HEK293T (cell line): ENCODE data around the gene TAS2R40.

Experiments used
- CTCF ChIA-PET: fragments of 350-600 bp; formaldehyde crosslinking; extraction: SDS; loops from one replicate; lab custom pipeline; 2021; ENCODE audit warnings: antibody characterized with exemption, inconsistent platforms; lab: Yijun Ruan, JAX
- POLR2A ChIA-PET: fragments of 350-600 bp; formaldehyde crosslinking; extraction: SDS; loops from one replicate; lab custom pipeline; 2020; ENCODE audit warnings: antibody characterized with exemption, inconsistent platforms; lab: Yijun Ruan, JAX
- DNase-seq: peaks from one replicate; pipeline ENCODE4 v3.0.0; 2012; ENCODE audit warnings: mixed read lengths; ENCODE audit errors: extremely low spot score
- ARNT ChIP-seq: fragments of 450-650 bp; IDR thresholded peaks from 2 replicates; pipeline ENCODE4 v1.6.1; 2017; ENCODE audit warnings: mild to moderate bottlenecking
- BHLHE40 ChIP-seq: fragments of 450-650 bp; IDR thresholded peaks from 2 replicates; pipeline ENCODE4 v1.6.1; 2016; ENCODE audit warnings: mild to moderate bottlenecking, moderate library complexity, borderline replicate concordance
- CTBP1 ChIP-seq: fragments of 450-650 bp; IDR thresholded peaks from 2 replicates; pipeline ENCODE4 v1.6.1; 2016; ENCODE audit warnings: borderline replicate concordance
- ELF4 ChIP-seq: fragments of 450-650 bp; IDR thresholded peaks from 2 replicates; pipeline ENCODE4 v1.6.1; 2017; ENCODE audit warnings: antibody characterized with exemption
- FOXA1 ChIP-seq: fragments of 450-650 bp; IDR thresholded peaks from 2 replicates; pipeline ENCODE4 v1.6.1; 2016; ENCODE audit warnings: mild to moderate bottlenecking
- FOXK2 ChIP-seq: fragments of 450-650 bp; IDR thresholded peaks from 2 replicates; pipeline ENCODE4 v1.6.1; 2016; ENCODE audit warnings: mild to moderate bottlenecking
- FOXM1 ChIP-seq: fragments of 450-650 bp; IDR thresholded peaks from 2 replicates; pipeline ENCODE4 v1.6.1; 2017; ENCODE audit warnings: mild to moderate bottlenecking, borderline replicate concordance
- HDGF ChIP-seq: fragments of 450-650 bp; IDR thresholded peaks from 2 replicates; pipeline ENCODE4 v1.6.1; 2017; ENCODE audit warnings: antibody characterized with exemption, borderline replicate concordance
- L3MBTL2 ChIP-seq: fragments of 450-650 bp; conservative IDR thresholded peaks from 2 replicates; pipeline ENCODE4 v1.6.1; 2016; ENCODE audit warnings: mild to moderate bottlenecking
- LEF1 ChIP-seq: fragments of 450-650 bp; IDR thresholded peaks from 2 replicates; pipeline ENCODE4 v1.6.1; 2017; ENCODE audit warnings: mild to moderate bottlenecking, borderline replicate concordance
- NFRKB ChIP-seq: fragments of 450-650 bp; IDR thresholded peaks from 2 replicates; pipeline ENCODE4 v1.6.1; 2016; ENCODE audit warnings: mild to moderate bottlenecking, moderate library complexity
- SP1 ChIP-seq: fragments of 450-650 bp; IDR thresholded peaks from 2 replicates; pipeline ENCODE4 v1.6.1; 2017
- SUZ12 ChIP-seq: fragments of 450-650 bp; IDR thresholded peaks from 2 replicates; pipeline ENCODE4 v1.6.1; 2016; ENCODE audit warnings: mild to moderate bottlenecking
- TARDBP ChIP-seq: fragments of 450-650 bp; IDR thresholded peaks from 2 replicates; pipeline ENCODE4 v1.6.1; 2016
- ZNF384 ChIP-seq: fragments of 450-650 bp; IDR thresholded peaks from 2 replicates; pipeline ENCODE4 v1.6.1; 2016
- TF ChIP-seq, protein P1 (sequence below): fragments of 450-650 bp; IDR thresholded peaks from 2 replicates; pipeline ENCODE4 v1.6.1; 2016

TAS2R40 gene

DNA sequence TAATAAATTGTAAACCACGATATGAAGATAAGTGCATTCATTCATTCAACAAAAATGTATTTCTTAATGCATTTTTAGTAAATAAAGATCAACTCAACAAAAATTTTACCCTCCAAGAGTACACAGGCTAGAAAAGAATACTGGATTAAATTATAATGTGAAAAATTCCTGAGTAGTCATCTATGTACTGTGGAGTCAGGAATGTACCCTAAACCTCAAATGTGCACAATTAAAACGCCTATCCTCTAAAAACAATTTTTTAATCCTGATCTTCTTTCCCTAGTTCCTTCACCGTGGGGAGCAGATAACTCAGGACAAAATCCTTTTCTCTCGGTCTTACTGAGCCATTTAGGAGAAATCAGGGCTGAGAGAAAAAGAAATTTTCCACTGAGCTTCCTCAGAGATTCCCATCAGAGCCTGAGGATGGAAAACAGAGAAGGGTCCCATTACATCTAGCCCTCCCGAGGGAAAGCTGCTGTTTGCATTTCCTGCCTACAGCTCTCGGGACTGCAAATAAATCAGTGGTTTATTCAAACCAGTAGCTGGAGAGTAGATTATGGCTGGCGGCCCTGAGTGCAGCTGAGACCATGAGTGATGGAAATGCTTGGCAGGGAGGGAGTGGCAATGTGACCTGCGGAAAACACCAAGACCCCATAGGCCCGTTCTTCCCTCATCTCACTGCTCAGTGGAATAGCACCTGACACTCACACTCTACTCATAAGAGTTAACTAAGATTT, 7.4 kb downstream of the TAS2R40 start:
- ChIA-PET POLR2A (interaction anchor here (1.1 kb wide), 1 partner anchor 34 kb away, joined by 3 read pairs; the partner anchor contains the start of gene GSTK1), CTCF (interaction anchor here (0.9 to 3.0 kb wide), 3 partner anchors 11 to 14 kb away, joined by 3 to 13 read pairs (median 6); no protein-coding TSS in a partner anchor)
- DNase-seq = no peak
- TF ChIP-seq FOXA1 (no peak), SP1 (no peak)

DNA sequence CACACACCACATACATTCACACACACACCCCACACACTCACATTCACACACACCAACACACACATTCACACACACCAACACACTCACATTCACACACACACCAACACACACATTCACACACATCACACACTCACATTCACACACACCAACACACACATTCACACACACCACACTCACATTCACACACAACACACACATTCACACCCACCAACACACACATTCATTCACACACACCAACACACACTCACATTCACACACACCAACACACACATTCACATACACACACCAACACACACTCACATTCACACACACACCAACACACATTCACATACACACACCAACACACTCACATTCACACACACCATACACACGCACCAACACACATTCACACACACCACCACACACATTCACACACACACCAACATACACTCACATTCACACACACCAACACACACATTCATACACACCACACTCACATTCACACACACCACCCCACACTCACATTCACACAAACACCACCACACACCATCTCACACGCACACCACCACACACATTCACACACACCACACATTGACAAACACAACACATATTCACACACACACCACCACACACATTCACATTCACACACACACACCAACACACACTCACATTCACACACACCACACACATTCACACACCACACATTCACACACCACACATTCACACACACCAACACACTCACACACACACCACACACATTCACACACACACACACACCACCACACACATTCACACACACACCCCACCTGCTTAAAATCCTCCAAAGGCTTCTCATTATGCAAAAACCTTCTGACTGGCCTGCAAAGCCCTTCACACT, 9.0 kb downstream of the TAS2R40 start:
- TF ChIP-seq NFRKB = no peak
- TF ChIP-seq ZNF384 = no peak
- TF ChIP-seq L3MBTL2 = no peak
- TF ChIP-seq CTBP1 = no peak
- ChIA-PET CTCF (interaction anchor here (0.6 to 3.0 kb wide), 2 partner anchors 16 kb away, joined by 4 to 13 read pairs; no protein-coding TSS in a partner anchor), POLR2A (no interaction called here)
- no peak for DNase-seq

DNA sequence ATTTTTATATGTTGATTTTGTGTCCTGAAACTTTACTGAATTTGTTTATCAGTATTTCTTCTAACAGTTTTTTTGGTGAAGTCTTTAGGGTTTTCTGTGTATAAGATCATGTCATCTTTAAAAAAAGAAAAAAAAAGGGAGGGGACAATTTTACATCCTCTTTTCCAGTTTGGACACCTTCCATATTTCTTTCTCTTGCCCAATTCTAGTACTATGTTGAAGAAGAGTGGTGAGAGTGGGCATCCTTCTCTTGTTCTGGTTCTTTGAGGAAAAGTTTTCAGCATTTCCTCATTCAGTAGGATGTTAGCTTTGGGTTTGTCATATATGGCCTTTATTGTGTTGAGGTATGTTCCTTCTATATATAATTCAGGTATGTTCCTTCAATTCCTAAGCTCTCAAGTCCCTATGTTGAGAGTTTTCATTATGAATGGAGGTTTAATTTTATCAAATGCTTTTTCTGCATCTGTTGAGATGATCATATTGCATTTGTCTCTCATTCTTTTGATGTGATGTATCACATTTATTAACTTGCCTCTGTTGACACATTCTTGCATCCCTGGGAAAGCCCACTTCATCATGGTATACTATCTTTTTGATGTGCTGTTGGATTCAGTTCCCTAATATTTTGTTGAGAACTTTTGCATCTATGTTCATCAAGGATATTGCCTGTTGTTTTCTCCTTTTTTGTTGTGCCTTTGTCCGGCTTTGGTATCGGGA, 12.1 kb downstream of the TAS2R40 start:
- no peak for TF ChIP-seq HDGF
- TF ChIP-seq BHLHE40 = no peak
- TF ChIP-seq, protein P1, sequence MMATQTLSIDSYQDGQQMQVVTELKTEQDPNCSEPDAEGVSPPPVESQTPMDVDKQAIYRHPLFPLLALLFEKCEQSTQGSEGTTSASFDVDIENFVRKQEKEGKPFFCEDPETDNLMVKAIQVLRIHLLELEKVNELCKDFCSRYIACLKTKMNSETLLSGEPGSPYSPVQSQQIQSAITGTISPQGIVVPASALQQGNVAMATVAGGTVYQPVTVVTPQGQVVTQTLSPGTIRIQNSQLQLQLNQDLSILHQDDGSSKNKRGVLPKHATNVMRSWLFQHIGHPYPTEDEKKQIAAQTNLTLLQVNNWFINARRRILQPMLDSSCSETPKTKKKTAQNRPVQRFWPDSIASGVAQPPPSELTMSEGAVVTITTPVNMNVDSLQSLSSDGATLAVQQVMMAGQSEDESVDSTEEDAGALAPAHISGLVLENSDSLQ = no peak
- no peak for TF ChIP-seq FOXM1
- TF ChIP-seq SUZ12 = no peak
- no peak for TF ChIP-seq L3MBTL2
- no peak for TF ChIP-seq FOXK2
- no peak for TF ChIP-seq ZNF384
- no peak for TF ChIP-seq SP1
- no peak for TF ChIP-seq FOXA1
- no peak for TF ChIP-seq CTBP1
- no peak for TF ChIP-seq ELF4
- TF ChIP-seq TARDBP = no peak
- no peak for TF ChIP-seq ARNT
- TF ChIP-seq LEF1 = no peak

DNA sequence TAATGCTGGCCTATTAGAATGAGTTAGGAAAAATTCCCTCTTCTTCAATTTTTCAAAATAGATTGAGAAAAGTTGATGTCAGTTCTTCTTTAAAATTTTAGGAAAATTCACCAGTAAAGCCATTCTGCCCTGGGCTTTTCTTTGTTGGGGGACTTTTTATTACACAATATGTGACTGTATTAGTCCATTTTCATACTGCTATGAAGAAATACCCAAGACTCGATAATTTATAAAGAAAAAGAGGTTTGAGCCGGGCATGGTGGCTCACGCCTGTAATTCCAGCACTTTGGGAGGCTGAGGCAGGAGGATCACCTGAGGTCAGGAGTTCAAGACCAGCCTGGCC, 12.7 kb downstream of the TAS2R40 start:
- no peak for DNase-seq
- ChIA-PET POLR2A (no interaction called here), CTCF (no interaction called here)
- TF ChIP-seq LEF1 (no peak), ZNF384 (no peak), ARNT (no peak), TARDBP (no peak), FOXA1 (no peak), FOXK2 (no peak), FOXM1 (no peak), BHLHE40 (no peak), L3MBTL2 (no peak)

More for the DNA sequence above, 12.1 kb downstream of the TAS2R40 start:
- DNase-seq = no peak
- CTCF ChIA-PET = no interaction called here
- POLR2A ChIA-PET = no interaction called here

DNA sequence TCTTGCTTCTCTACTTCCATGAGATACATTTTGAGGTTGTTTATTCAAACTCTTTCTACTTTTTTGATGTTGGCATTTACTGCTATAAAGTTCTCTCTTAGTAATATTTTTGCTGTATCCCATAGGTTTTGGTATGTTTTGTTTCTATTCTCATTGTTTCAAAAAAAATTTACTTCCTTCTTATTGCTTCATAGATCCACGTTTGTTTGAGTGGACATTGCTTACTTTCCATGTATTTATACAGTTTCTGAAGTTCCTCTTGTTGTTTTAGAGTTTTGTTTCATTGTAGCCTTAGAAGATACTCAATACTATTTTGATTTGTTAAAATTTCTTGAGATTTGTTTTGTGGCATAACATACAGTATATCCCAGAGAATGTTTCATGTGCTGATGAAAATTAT, 13.7 kb downstream of the TAS2R40 start:
- ChIA-PET POLR2A (no interaction called here), CTCF (no interaction called here)

More for the DNA sequence above, 13.7 kb downstream of the TAS2R40 start:
- no peak for TF ChIP-seq L3MBTL2
- TF ChIP-seq FOXM1 = no peak
- no peak for TF ChIP-seq ZNF384
- TF ChIP-seq, protein P1 = no peak
- no peak for TF ChIP-seq NFRKB
- no peak for TF ChIP-seq SUZ12
- no peak for TF ChIP-seq ARNT
- TF ChIP-seq HDGF = no peak
- no peak for TF ChIP-seq FOXK2
- no peak for TF ChIP-seq BHLHE40
- TF ChIP-seq TARDBP = no peak
- no peak for TF ChIP-seq ELF4
- TF ChIP-seq FOXA1 = no peak
- no peak for TF ChIP-seq LEF1
- TF ChIP-seq CTBP1 = no peak
- TF ChIP-seq SP1 = no peak
- DNase-seq = no peak
